Right cardiac atrium (tissue), 5 donors: ENCODE results near the gene TMED6. TPM values are rescaled to one million over a fixed set of nuclear protein-coding genes. Genes with fewer than 3 reads are reported as not detected.
"Not testable (repeated sequence)": the region's sequence is repeated elsewhere in the genome, so short reads cannot be mapped to it uniquely, and the experiment has no call there.

Experiments
- ATAC-seq, 2 donors: fragments of 200-7000 bp; cut with Tn5 transposase; one replicate each; pipeline versions ENCODE4 v1.8.0 to v1.9.1; 2020; ENCODE audit warnings: moderate library complexity in 2 of 2, mild to moderate bottlenecking in 1 of 2
- DNase-seq, 3 donors: peaks; one replicate each; pipeline ENCODE4 v3.0.0-alpha.2; 2020
- H3K27ac ChIP-seq: one replicate; pipeline ENCODE4 v1.5.1; 2013; ENCODE audit warnings: mild to moderate bottlenecking, low read length, control low read depth, moderate library complexity
- H3K27me3 ChIP-seq: one replicate; pipeline ENCODE4 v1.6.1; 2013; ENCODE audit not compliant: control insufficient read depth, insufficient read depth
- H3K4me1 ChIP-seq: one replicate; pipeline ENCODE4 v1.6.1; 2013; ENCODE audit warnings: low read length; ENCODE audit not compliant: control insufficient read depth, insufficient read depth
- H3K4me3 ChIP-seq: one replicate; pipeline ENCODE4 v1.5.1; 2013; ENCODE audit warnings: low read length, control low read depth
- H3K9me3 ChIP-seq: one replicate; pipeline ENCODE4 v1.6.1; 2013; ENCODE audit warnings: low read length; ENCODE audit not compliant: control insufficient read depth
- WGBS: extraction: QIAGEN DNeasy Blood & Tissue Kit; methylation state at CpG from one replicate; pipeline ENCODE4 v1.1.7; 2013; 5-methylcytosine and 5-hydroxymethylcytosine counted together
- intact Hi-C, 4 donors: fragments of 100-400 bp; cut with DNase I; formaldehyde crosslinking; loops; one replicate each; pipeline versions ENCODE4 v1.11.0 to v1.14.0; 2022 to 2023
- polyA plus RNA-seq: library from polyadenylated mRNA; stranded (reverse); fragments of 200-250 nt; gene quantifications from one replicate; pipeline ENCODE4 v1.2.3, GENCODE V29; 2013
- total RNA-seq, 4 donors: library from RNA; stranded (reverse); fragmentation: NEBNext Ultra II Directional; extraction: Animal tissue kit (Norgen Biotek cat#: 25700); gene quantifications; one replicate each; pipeline ENCODE4 v1.2.1, GENCODE V29; 2021
- donor health status: healthy with polysubstance abuse.
- donor health status: DM: no; HTN: yes; CAD: no.
- donor health status: DM: no; HTN: no; CAD: no.
- donor health status: DM: no; HTN: yes; CAD: no; lungs with severe emphysema.
- donor health status: DM: yes; HTN: yes; CAD: no.

TMED6 gene
- total and polyA plus RNA-seq, 5 donors = 0.49 to 0.76 TPM; not detected in 3

GRCh38 chr16:69311533-69312387 is 39.8 kb downstream of the TMED6 start:
- intact Hi-C loops = no loop called here
- DNase-seq (peak in 1 of 3 donors; percentile 46), ATAC-seq (peak; percentile 49 to 52)
- Histone ChIP-seq H3K27ac (peak overlapping the region; percentile 80), H3K9me3 (no peaks in the 10 kb centered on the region), H3K4me1 (no peaks in the 10 kb centered on the region), H3K27me3 (no peaks in the 10 kb centered on the region), H3K4me3 (peak overlapping the region; percentile 70)
- WGBS = 2% methylated on average over 59 of the region's 59 CpGs

- peak within 1 kb of the TSS; percentile 70 for H3K4me3 ChIP-seq
- H3K27ac ChIP-seq = peak within 1 kb of the TSS; percentile 80
- DNase-seq (peak; percentile 95 to 99 (median 98)), ATAC-seq (peak; percentile 96 to 97)
- intact Hi-C loops = no loop called here
- 9% methylated on average over 70 of the region's 70 CpGs for WGBS
- no peaks in the 10 kb centered on the region for H3K4me1 ChIP-seq
- H3K27me3 ChIP-seq = no peaks in the 10 kb centered on the region
- no peaks in the 10 kb centered on the region for H3K9me3 ChIP-seq
Observed at GRCh38 chr16:69310653-69311532, 40.7 kb downstream of the TMED6 start, which contains the start of gene VPS4A. TSS of gene VPS4A (plus strand) at chr16:69311350. CDS start at chr16:69311512, 162 bp downstream.

- Histone ChIP-seq H3K4me3 (no peak overlapping the region), H3K9me3 (no peaks in the 10 kb centered on the region), H3K4me1 (no peaks in the 10 kb centered on the region), H3K27me3 (no peaks in the 10 kb centered on the region), H3K27ac (no peak overlapping the region)
- intact Hi-C loops = no loop called here
- 84% methylated on average over 12 of the region's 12 CpGs for WGBS
- no peak for DNase-seq
- ATAC-seq = no peak
Observed at GRCh38 chr16:69309316-69309715, 42.3 kb downstream of the TMED6 start.

GRCh38 chr16:69307856-69308255 is 43.7 kb downstream of the TMED6 start:
- Histone ChIP-seq H3K27ac (no peak overlapping the region), H3K4me1 (no peaks in the 10 kb centered on the region), H3K27me3 (no peaks in the 10 kb centered on the region), H3K9me3 (no peaks in the 10 kb centered on the region), H3K4me3 (no peak overlapping the region)
- WGBS = 89% methylated on average over 2 of the region's 2 CpGs
- intact Hi-C loops = no loop called here
- no peak for DNase-seq
- ATAC-seq = no peak

- Histone ChIP-seq H3K27me3 (no peaks in the 10 kb centered on the region), H3K4me1 (no peaks in the 10 kb centered on the region), H3K4me3 (no peak overlapping the region), H3K9me3 (no peaks in the 10 kb centered on the region), H3K27ac (no peak overlapping the region)
- intact Hi-C loops = no loop called here
- DNase-seq = no peak
- no peak for ATAC-seq
- 86% methylated on average over 1 of the region's 1 CpG for WGBS
Observed at GRCh38 chr16:69307091-69307490, 44.5 kb downstream of the TMED6 start.

GRCh38 chr16:69306031-69306430 is 45.6 kb downstream of the TMED6 start:
- Histone ChIP-seq H3K4me3 (no peak overlapping the region), H3K27ac (no peak overlapping the region), H3K9me3 (no peaks in the 10 kb centered on the region), H3K4me1 (no peaks in the 10 kb centered on the region), H3K27me3 (no peaks in the 10 kb centered on the region)
- intact Hi-C loops = no loop called here
- no peak for ATAC-seq
- DNase-seq = no peak
- WGBS = 72% methylated on average over 1 of the region's 1 CpG

GRCh38 chr16:69302301-69302700 is 49.3 kb downstream of the TMED6 start:
- intact Hi-C loops = no loop called here
- no peaks in the 10 kb centered on the region for H3K9me3 ChIP-seq
- ATAC-seq (no peak), DNase-seq (no peak)
- no peak overlapping the region for H3K4me3 ChIP-seq
- H3K4me1 ChIP-seq = no peaks in the 10 kb centered on the region
- H3K27ac ChIP-seq = no peak overlapping the region
- no peaks in the 10 kb centered on the region for H3K27me3 ChIP-seq
- WGBS = 96% methylated on average over 4 of the region's 4 CpGs

GRCh38 chr16:69301861-69302260 is 49.7 kb downstream of the TMED6 start:
- Histone ChIP-seq H3K27me3 (no peaks in the 10 kb centered on the region), H3K9me3 (no peaks in the 10 kb centered on the region), H3K4me1 (no peaks in the 10 kb centered on the region), H3K4me3 (no peak overlapping the region), H3K27ac (no peak overlapping the region)
- intact Hi-C loops = no loop called here
- DNase-seq (no peak), ATAC-seq (peak in 1 of 2 donors; percentile 43)
- WGBS = 82% methylated on average over 4 of the region's 4 CpGs

GRCh38 chr16:69301187-69301586 is 50.4 kb downstream of the TMED6 start:
- no peaks in the 10 kb centered on the region for H3K4me1 ChIP-seq
- 46% methylated on average over 1 of the region's 1 CpG for WGBS
- intact Hi-C loops = no loop called here
- no peaks in the 10 kb centered on the region for H3K27me3 ChIP-seq
- DNase-seq (no peak), ATAC-seq (no peak)
- H3K27ac ChIP-seq = no peak overlapping the region
- H3K9me3 ChIP-seq = no peaks in the 10 kb centered on the region
- no peak overlapping the region for H3K4me3 ChIP-seq

GRCh38 chr16:69298261-69298660 is 53.3 kb downstream of the TMED6 start:
- Histone ChIP-seq H3K4me1 (no peaks in the 10 kb centered on the region), H3K4me3 (no peak overlapping the region), H3K9me3 (no peaks in the 10 kb centered on the region), H3K27me3 (no peaks in the 10 kb centered on the region), H3K27ac (no peak overlapping the region)
- intact Hi-C loops = no loop called here
- ATAC-seq = no peak
- no peak for DNase-seq
- WGBS = 96% methylated on average over 4 of the region's 4 CpGs

- ATAC-seq, H3K9me3 ChIP-seq, H3K27me3 ChIP-seq, H3K4me3 ChIP-seq, intact Hi-C loops, DNase-seq, H3K4me1 ChIP-seq, H3K27ac ChIP-seq: not testable (repeated sequence)
- WGBS = 97% methylated on average over 7 of the region's 7 CpGs
Observed at GRCh38 chr16:69296771-69297170, 54.8 kb downstream of the TMED6 start.
